ENCODE results near the gene PNPLA2.

PNPLA2 gene

GRCh38 chr11:839875-840617, 21.3 kb downstream of the PNPLA2 start:
- Histone ChIP-seq H3K4me3 (ENCODE audit: low read depth, low read length) (no peak overlapping the region), H3K27me3 (ENCODE audit: control insufficient read depth, insufficient read depth, low read length) (no peaks in the 10 kb centered on the region), H3K4me2 (ENCODE audit: low read length) (no peak overlapping the region), H3K27ac (no peak overlapping the region), H2AFZ (no peak overlapping the region), H3K4me1 (peaks cover 3% of the 10 kb centered on the region), H3K36me3 (ENCODE audit: control insufficient read depth, insufficient read depth, low read length) (no peaks in the 10 kb centered on the region), H3K9ac (no peak overlapping the region), H3K9me3 (ENCODE audit: control insufficient read depth, low read length) (no peaks in the 10 kb centered on the region), H3K79me2 (no peaks in the 10 kb centered on the region)
- TF ChIP-seq CTCF (IDR thresholded peaks at IDR 0.05), result no peak

- no peak overlapping the region for H3K9ac ChIP-seq
- H3K9me3 ChIP-seq (ENCODE audit: control insufficient read depth, low read length), result no peaks in the 10 kb centered on the region
- H3K79me2 ChIP-seq, result no peaks in the 10 kb centered on the region
- H3K36me3 ChIP-seq (ENCODE audit: control insufficient read depth, insufficient read depth, low read length), result no peaks in the 10 kb centered on the region
- H3K4me2 ChIP-seq (ENCODE audit: low read length), result peak overlapping the region; percentile 71
- H3K4me1 ChIP-seq, result peaks cover 3% of the 10 kb centered on the region
- no peaks in the 10 kb centered on the region for H3K27me3 ChIP-seq (ENCODE audit: control insufficient read depth, insufficient read depth, low read length)
- peak overlapping the region; percentile 68 for H3K4me3 ChIP-seq (ENCODE audit: low read depth, low read length)
- TF ChIP-seq CTCF (IDR thresholded peaks at IDR 0.05), result no peak
- H2AFZ ChIP-seq, result peak overlapping the region; percentile 94
- H3K27ac ChIP-seq, result peak overlapping the region; percentile 90
Measured at GRCh38 chr11:841981-842369, 23.3 kb downstream of the PNPLA2 start.

GRCh38 chr11:842370-843002, 23.8 kb downstream of the PNPLA2 start, which contains the start of the genes POLR2L and TSPAN4:
POLR2L (minus strand) TSS chr11:842529; CDS start chr11:842508, 21 bp downstream.
TSPAN4 (plus strand) TSS chr11:842852; CDS start chr11:850305, 7,453 bp downstream.
- H2AFZ ChIP-seq, result peak within 1 kb of the TSS; percentile 94
- H3K79me2 ChIP-seq, result no peaks in the 10 kb centered on the region
- no peak within 1 kb of the TSS for H3K9ac ChIP-seq
- no peaks in the 10 kb centered on the region for H3K36me3 ChIP-seq (ENCODE audit: control insufficient read depth, insufficient read depth, low read length)
- peaks cover 3% of the 10 kb centered on the region for H3K4me1 ChIP-seq
- H3K27ac ChIP-seq, result peak within 1 kb of the TSS; percentile 90
- no peak for TF ChIP-seq CTCF (IDR thresholded peaks at IDR 0.05)
- H3K4me2 ChIP-seq (ENCODE audit: low read length), result peak within 1 kb of the TSS; percentile 71
- no peaks in the 10 kb centered on the region for H3K9me3 ChIP-seq (ENCODE audit: control insufficient read depth, low read length)
- peak within 1 kb of the TSS; percentile 68 for H3K4me3 ChIP-seq (ENCODE audit: low read depth, low read length)
- H3K27me3 ChIP-seq (ENCODE audit: control insufficient read depth, insufficient read depth, low read length), result no peaks in the 10 kb centered on the region

- Histone ChIP-seq H3K27me3 (ENCODE audit: control insufficient read depth, insufficient read depth, low read length) (no peaks in the 10 kb centered on the region), H3K27ac (peak overlapping the region; percentile 61), H3K79me2 (no peaks in the 10 kb centered on the region), H3K9ac (no peak overlapping the region), H3K36me3 (ENCODE audit: control insufficient read depth, insufficient read depth, low read length) (no peaks in the 10 kb centered on the region), H3K4me1 (peaks cover 3% of the 10 kb centered on the region), H2AFZ (peak overlapping the region; percentile 62), H3K4me3 (ENCODE audit: low read depth, low read length) (peak overlapping the region; percentile 68), H3K9me3 (ENCODE audit: control insufficient read depth, low read length) (no peaks in the 10 kb centered on the region), H3K4me2 (ENCODE audit: low read length) (peak overlapping the region; percentile 71)
- TF ChIP-seq CTCF (IDR thresholded peaks at IDR 0.05), result no peak
Measured at GRCh38 chr11:843086-843734, 24.5 kb downstream of the PNPLA2 start.
